ENCODE results near the gene ADARB1.

DNA sequence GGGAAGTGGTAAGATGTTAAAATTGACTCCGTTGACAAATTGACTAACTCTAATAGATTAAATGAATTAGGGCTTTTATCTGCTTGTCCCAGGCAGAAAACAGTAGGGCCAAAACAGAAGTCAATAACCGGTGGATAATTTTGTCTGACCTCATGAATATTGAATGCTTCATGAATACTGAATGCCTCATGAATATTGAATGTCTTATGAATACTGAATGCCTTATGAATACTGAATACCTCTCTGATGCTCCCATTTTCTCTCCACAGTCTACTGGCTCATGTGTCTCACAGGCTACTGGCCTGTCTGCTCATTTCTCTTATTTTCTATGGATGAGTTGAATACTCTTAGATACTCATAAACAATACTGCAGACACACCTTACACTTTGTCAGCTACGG is 157.3 kb downstream of the ADARB1 start:
- TF ChIP-seq EZH2phosphoT487 (IDR thresholded peaks at IDR 0.05; ENCODE audit: borderline replicate concordance, low read depth) (no peak), NRF1 (IDR thresholded peaks at IDR 0.05; ENCODE audit: low read depth, low read length) (no peak), TCF12 (IDR thresholded peaks at IDR 0.05) (no peak), MEF2A (IDR thresholded peaks at IDR 0.05; ENCODE audit: borderline replicate concordance, low read depth) (no peak), RAD21 (IDR thresholded peaks at IDR 0.05; ENCODE audit: low read length) (no peak)
- TF ChIP-seq, protein P1, sequence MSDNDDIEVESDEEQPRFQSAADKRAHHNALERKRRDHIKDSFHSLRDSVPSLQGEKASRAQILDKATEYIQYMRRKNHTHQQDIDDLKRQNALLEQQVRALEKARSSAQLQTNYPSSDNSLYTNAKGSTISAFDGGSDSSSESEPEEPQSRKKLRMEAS (IDR thresholded peaks at IDR 0.05; ENCODE audit: low read depth), result no peak
- TF ChIP-seq, protein P2, sequence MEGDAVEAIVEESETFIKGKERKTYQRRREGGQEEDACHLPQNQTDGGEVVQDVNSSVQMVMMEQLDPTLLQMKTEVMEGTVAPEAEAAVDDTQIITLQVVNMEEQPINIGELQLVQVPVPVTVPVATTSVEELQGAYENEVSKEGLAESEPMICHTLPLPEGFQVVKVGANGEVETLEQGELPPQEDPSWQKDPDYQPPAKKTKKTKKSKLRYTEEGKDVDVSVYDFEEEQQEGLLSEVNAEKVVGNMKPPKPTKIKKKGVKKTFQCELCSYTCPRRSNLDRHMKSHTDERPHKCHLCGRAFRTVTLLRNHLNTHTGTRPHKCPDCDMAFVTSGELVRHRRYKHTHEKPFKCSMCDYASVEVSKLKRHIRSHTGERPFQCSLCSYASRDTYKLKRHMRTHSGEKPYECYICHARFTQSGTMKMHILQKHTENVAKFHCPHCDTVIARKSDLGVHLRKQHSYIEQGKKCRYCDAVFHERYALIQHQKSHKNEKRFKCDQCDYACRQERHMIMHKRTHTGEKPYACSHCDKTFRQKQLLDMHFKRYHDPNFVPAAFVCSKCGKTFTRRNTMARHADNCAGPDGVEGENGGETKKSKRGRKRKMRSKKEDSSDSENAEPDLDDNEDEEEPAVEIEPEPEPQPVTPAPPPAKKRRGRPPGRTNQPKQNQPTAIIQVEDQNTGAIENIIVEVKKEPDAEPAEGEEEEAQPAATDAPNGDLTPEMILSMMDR (IDR thresholded peaks at IDR 0.05), result no peak
